Activated CD4-positive, alpha-beta T cell treated with anti-CD3 and anti-CD28 coated beads for 24 hours (primary cell): ENCODE measurements around the gene MVP.
"Not testable (repeated sequence)": the region's sequence is repeated elsewhere in the genome, so short reads cannot be mapped to it uniquely, and the experiment has no call there.

Experiments
- DNase-seq, 2 donors: peaks; one replicate each; pipeline ENCODE4 v3.0.0-alpha.2; 2020; ENCODE audit warnings: low read depth in 2 of 2

The MVP gene

DNA sequence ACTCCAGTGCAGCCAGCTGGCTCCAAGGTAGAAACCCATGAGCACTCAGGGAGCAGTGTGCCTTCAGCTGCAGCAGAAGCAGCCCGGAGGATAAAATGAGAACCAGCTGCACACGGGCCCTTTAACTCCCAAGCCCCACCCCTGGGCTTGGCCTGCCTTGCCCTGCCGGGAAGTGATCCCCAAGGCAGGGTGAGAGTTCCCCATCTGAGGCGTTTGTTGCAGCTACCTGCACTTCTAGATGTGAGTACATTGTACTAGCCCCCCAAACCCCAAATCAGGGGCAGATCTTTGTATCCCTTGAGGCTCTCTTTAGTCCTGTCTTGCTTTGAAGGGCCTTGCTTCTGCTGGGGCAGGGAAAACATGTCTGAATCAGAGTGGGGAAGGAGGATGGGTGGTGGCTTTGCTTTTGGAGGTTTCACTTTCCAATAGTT lies at the start of gene MVP:
TSS of gene MVP (plus strand) at position 192 of the 431 bp plus-strand sequence. CDS start 10,088 bp downstream, outside the sequence.
- DNase-seq, result no peak

DNA sequence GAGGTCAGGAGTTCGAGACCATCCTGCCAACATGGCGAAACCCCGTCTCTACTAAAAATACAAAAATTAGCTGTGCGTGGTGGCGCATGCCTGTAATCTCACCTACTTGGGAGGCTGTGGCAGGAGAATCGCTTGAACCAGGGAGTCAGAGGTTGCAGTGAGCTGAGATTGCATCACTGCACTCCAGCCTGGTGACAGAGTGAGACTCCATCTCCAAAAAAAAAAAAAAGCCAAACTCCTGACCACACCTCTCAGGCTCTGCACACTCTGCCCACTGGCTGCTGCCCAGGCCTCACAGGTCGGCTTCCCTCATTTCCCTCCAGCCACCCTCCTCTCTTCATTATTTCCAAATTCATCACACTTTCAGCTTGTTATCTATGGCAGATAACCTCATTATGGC lies 47.9 kb upstream of the MVP start:
- DNase-seq, result not testable (repeated sequence)

DNA sequence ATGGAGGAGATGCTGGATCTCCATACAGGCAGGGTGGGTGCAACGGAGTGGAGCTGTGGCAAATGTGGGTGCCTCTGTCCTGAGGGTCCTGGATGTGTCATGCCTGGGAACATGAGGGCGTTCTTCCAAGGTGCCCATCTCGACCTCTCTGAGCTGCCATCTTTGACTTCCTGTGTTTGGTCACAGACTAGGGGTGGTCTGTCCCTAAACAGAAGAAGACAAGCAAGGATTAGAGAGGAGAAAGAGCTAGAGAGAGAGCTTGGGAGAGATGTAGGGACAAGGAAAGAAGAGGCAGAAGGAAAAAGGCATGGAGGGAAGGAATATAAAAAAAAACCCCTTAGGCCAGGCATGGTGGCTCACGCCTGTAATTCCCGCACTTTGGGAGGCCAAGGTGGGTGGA lies 45.5 kb upstream of the MVP start:
- DNase-seq, result no peak

DNA sequence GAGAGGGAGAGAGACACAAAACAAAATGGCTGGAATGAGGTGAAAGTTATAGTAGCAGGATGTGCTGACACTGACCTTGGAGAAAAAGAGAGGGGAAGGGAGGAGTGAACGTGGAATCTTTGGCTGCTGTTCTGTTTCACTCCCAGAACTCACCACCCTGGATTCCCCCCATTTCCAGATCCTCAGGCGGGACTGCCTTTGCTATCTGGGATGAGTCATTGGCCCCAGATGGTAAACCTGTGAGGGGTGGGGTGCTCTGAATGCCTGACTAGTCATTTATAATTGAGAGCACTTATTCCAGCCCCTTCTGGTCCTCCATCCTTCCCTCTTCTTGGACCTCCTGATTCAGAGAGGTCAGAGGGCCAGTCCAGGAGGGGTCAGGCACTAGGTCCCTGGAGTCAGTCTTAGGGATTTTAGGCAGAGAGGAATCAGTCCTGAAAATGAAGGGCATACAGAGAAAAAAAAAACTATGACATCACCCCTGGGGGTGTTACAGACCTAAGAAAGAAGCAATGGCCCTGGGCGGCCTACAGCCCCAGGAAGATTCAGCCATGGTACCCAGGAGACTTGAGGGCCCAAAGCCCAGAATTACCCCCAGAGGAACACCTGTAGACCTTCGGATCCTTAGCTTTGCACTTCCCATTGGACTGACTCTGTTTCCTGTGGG lies 44.4 kb upstream of the MVP start:
- DNase-seq, result no peak

DNA sequence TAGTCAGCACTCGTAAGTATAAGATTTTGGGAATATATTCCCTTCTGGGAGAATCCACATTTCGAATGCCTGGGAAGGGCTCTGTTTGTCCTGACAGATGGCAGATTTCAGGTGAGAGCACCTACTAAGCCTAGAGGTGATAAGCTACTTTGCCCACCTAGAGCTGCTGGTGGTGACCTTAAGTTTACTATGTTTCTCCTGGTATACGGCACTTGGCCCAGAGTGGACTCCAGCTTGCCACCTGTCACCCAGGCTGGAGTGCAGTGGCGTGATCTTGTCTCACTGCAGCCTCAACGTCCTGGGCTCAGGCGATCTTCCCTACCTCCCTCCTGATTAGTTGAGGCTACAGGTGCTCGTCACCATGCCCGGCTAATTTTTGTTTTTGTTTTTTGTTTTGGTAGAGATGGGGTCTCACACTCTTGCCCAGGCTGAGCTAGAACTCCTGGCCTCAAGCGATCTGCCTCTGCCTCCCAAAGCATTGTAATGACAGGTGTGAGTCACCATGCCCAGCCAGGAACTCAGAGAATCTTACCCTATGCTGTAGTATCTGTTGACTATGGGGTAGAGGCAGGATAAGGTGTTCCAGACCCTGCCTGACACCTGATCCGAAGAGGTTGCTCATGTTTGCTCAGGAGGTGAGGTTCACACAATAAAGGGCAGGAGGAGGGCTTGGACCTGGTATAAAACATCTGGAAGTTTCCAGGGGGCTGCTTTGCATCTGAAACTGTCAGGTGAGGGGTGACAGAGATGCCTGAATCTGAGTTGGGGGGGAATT lies 42.5 kb upstream of the MVP start, which contains the start of gene ZG16:
TSS of gene ZG16 (plus strand) at position 681 of the 775 bp plus-strand sequence. CDS start 1,011 bp downstream, outside the sequence.
- DNase-seq, result no peak

- DNase-seq, result no peak
These were observed 40.8 kb upstream of the MVP start for GRCh38 chr16:29779474-29779873.

DNA sequence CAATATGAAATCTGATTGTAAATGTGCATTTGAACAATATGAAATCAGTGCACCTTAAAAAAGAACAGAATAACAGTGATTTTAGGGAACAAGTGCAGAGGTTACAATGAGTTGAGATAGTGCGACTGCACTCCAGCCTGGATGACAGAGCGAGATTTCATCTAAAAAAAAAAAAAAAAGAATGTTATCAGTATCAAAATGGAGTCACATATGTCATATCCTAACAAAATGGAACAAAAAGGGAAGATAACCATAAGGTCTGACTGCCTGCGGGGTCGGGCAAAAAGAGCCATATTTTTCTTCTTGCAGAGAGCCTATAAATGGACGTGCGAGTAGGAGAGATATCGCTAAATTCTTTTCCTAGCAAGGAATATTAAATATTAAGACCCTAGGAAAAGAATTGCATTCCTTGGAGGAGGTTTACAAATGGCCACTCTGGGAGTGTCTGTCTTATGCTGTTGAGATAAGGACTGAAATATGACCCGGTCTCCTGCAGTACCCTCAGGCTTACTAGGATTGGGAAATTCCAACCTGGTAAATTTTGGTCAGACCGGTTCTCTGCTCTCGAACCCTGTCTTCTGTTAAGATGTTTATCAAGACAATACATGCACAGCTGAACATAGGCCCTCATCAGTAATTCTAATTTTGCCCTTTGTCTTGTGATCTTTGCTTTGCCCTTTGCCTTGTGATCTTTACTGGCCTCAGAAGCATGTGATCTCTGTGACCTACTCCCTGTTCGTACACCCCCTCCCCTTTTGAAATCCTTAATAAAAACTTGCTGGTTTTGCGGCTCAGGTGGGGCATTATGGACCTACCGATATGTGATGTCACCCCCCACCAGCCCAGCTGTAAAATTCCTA lies 36.9 kb upstream of the MVP start:
- DNase-seq, result not testable (repeated sequence)

GRCh38 chr16:29784157-29784556 lies 36.1 kb upstream of the MVP start:
- DNase-seq, result peak in 1 of 2 donors; percentile 27

- peak; percentile 65 to 68 for DNase-seq
These were observed 35.3 kb upstream of the MVP start for GRCh38 chr16:29784901-29785500.

- not testable (repeated sequence) for DNase-seq
These were observed 33.1 kb upstream of the MVP start for GRCh38 chr16:29787155-29787554.

- no peak for DNase-seq
These were observed 30.5 kb upstream of the MVP start for GRCh38 chr16:29789775-29790182.

- DNase-seq, result peak; percentile 100
These were observed 29.9 kb upstream of the MVP start, which contains the start of gene KIF22 for GRCh38 chr16:29790183-29790948. TSS of gene KIF22 (plus strand) at chr16:29790751. CDS start at chr16:29790760, 9 bp downstream.

- DNase-seq, result no peak
These were observed 29.1 kb upstream of the MVP start for GRCh38 chr16:29790949-29791844.

GRCh38 chr16:29791845-29792807 lies 28.1 kb upstream of the MVP start:
- DNase-seq, result no peak

- not testable (repeated sequence) for DNase-seq
These were observed 27.1 kb upstream of the MVP start for GRCh38 chr16:29793153-29793552.

DNA sequence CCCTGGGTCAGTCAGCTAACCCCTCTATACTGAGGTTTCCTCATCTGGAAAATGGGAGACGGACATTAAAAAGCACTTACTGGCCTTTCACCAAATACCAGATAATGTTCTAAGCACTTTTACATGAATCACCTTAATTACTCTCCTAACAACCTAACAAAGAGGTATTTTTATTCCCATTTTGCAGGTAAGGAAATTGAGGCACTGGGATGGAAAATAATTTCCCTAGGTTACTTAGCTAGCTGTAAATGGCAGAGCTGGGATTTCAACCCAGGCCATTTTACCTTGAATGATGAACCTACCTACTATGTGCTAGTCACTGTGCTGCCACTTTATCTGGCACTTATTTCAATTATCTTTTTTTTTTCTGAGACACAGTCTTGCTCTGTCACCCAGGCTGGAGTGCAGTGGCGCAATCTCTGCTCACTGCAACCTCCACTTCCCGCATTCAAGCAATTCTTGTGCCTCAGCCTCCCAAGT lies 26.0 kb upstream of the MVP start:
- no peak for DNase-seq

DNA sequence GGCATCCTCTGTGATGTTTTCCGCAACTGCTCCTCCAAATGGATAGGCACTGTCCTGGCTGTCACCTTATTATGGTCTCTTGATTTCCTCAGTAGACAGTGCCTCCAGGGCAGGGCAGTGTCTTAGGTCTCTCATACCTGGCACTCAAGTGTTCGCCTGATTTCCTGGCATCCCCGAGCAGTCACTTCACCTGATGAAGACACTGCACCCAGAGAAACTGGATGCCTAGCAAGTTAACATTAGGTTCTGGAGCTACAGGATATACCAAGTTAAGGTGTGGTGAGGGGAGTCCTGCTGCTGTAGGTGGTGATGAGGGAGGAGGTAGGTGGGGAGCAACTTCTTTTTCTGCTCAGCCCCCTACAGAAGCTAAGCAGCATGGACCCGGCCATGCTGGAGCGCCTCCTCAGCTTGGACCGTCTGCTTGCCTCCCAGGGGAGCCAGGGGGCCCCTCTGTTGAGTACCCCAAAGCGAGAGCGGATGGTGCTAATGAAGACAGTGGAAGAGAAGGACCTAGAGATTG lies 17.8 kb upstream of the MVP start:
- DNase-seq, result no peak

- DNase-seq, result no peak
These were observed 16.2 kb upstream of the MVP start for GRCh38 chr16:29804020-29804419.
